HCT116 (cell line): ENCODE measurements around the gene TMEM25. TPM values are rescaled to one million over a fixed set of nuclear protein-coding genes. Genes with fewer than 3 reads are reported as not detected.
A peak's percentile ranks its signal among the peaks of the same experiment; 100 is the strongest.

Experiments used
- ATAC-seq: fragments of 200-7000 bp; cut with Tn5 transposase; 2 replicates; pipeline ENCODE4 v1.9.1; 2020; ENCODE audit warnings: mild to moderate bottlenecking, moderate library complexity
- BruUV-seq: library from RNA; stranded (reverse); fragments of 400-500 nt; replicated peaks from 2 replicates; lab custom pipeline; 2021; lab: Mats Ljungman, UMichigan
- CTCF ChIA-PET: fragments of 300-600 bp; sonication (Branson Sonifier 250); formaldehyde crosslinking; loops from one replicate; lab custom pipeline; 2021; ENCODE audit warnings: antibody characterized with exemption; lab: Charles Lee
- POLR2A ChIA-PET: fragments of 300-600, 350-600 bp; sonication (Branson Sonifier 250); formaldehyde crosslinking; loops from one replicate; lab custom pipeline; 2021; ENCODE audit warnings: antibody characterized with exemption; lab: Charles Lee
- RAD21 ChIA-PET, 2 experiments: fragments of 300-600 bp; sonication (Branson Sonifier 250); formaldehyde crosslinking; loops; one replicate each; lab custom pipeline; 2023; ENCODE audit warnings: low total read pairs in 2 of 2; ENCODE audit not compliant: uncharacterized antibody in 2 of 2, unreplicated experiment in 2 of 2, low non-redundant PET in 1 of 2; lab: Charles Lee
- DNase-seq: peaks from one replicate; pipeline ENCODE4 v3.0.0-alpha.2; 2010; ENCODE audit warnings: low read depth, low spot score
- H2AFZ ChIP-seq: fragments of 200-600 bp; shearing (Covaris generic), sonication (generic); 2 replicates; pipeline ENCODE4 v1.6.1; 2017; ENCODE audit warnings: low read depth, mixed run types, mixed read lengths, antibody characterized with exemption, low read length; ENCODE audit not compliant: poor library complexity, severe bottlenecking
- H3K27ac ChIP-seq: 2 replicates; pipeline ENCODE4 v1.5.1; 2012; ENCODE audit warnings: low read depth, low read length
- H3K27me3 ChIP-seq: fragments of 200-600 bp; sonication (generic); 2 replicates; pipeline ENCODE4 v1.6.1; 2016; ENCODE audit warnings: mixed run types, low read length, mixed read lengths; ENCODE audit not compliant: insufficient read depth
- H3K36me3 ChIP-seq, 2 experiments: fragments of 200-500 bp in 1 of 2; fragments of 200-600 bp in 1 of 2; sonication (Bioruptor generic) in 1 of 2; sonication (generic) in 1 of 2; 2 replicates each; pipeline versions ENCODE4 v1.5.1 to v1.6.1; 2014 to 2016; ENCODE audit warnings: low read length in 2 of 2, inconsistent platforms in 1 of 2, mixed read lengths in 1 of 2, mixed run types in 1 of 2; ENCODE audit not compliant: insufficient read depth in 2 of 2, control insufficient read depth in 1 of 2
- H3K4me1 ChIP-seq, 2 experiments: fragments of 200-600 bp in 1 of 2; sonication (generic) in 1 of 2; 2 replicates each; pipeline versions ENCODE4 v1.5.1 to v1.6.1; 2012 to 2017; ENCODE audit warnings: low read length in 2 of 2, inconsistent platforms in 1 of 2, mild to moderate bottlenecking in 1 of 2, mixed read lengths in 1 of 2, mixed run types in 1 of 2, moderate library complexity in 1 of 2; ENCODE audit not compliant: insufficient read depth in 2 of 2, control insufficient read depth in 1 of 2
- H3K4me2 ChIP-seq: fragments of 200-600 bp; sonication (generic); 2 replicates; pipeline ENCODE4 v1.6.1; 2017; ENCODE audit warnings: mixed run types, low read length, mixed read lengths
- H3K4me3 ChIP-seq, 2 experiments: fragments of 200-600 bp in 1 of 2; sonication (generic) in 1 of 2; replicated peaks in 1 of 2; 2 replicates each; pipeline ENCODE4 v1.5.1; 2011 to 2016; ENCODE audit warnings: low read length in 2 of 2, control low read depth in 1 of 2, low read depth in 1 of 2, mild to moderate bottlenecking in 1 of 2, mixed read lengths in 1 of 2, mixed run types in 1 of 2
- H3K79me2 ChIP-seq: fragments of 200-600 bp; sonication (generic); 2 replicates; pipeline ENCODE4 v1.6.1; 2017; ENCODE audit warnings: mild to moderate bottlenecking, mixed run types, low read length, moderate library complexity, mixed read lengths; ENCODE audit not compliant: insufficient read depth
- H3K9ac ChIP-seq: fragments of 200-600 bp; sonication (generic); 2 replicates; pipeline ENCODE4 v1.6.1; 2016; ENCODE audit warnings: low read length, mixed read lengths
- H3K9me2 ChIP-seq: fragments of 200-600 bp; sonication (generic), shearing (Covaris generic); 2 replicates; pipeline ENCODE4 v1.6.1; 2017; ENCODE audit warnings: mixed run types, mild to moderate bottlenecking, moderate library complexity; ENCODE audit not compliant: insufficient read depth
- H3K9me3 ChIP-seq, 2 experiments: fragments of 200-500 bp in 1 of 2; fragments of 200-600 bp in 1 of 2; sonication (Bioruptor generic) in 1 of 2; sonication (generic) in 1 of 2; 2 replicates each; pipeline ENCODE4 v1.6.1; 2014 to 2017; ENCODE audit warnings: low read length in 2 of 2, mixed read lengths in 2 of 2, inconsistent platforms in 1 of 2, low read depth in 1 of 2, mild to moderate bottlenecking in 1 of 2, mixed run types in 1 of 2, moderate library complexity in 1 of 2; ENCODE audit not compliant: control insufficient read depth in 1 of 2, insufficient read depth in 1 of 2
- H4K20me1 ChIP-seq: fragments of 200-600 bp; sonication (generic), shearing (Covaris generic); 2 replicates; pipeline ENCODE4 v1.6.1; 2017; ENCODE audit warnings: mixed run types, mild to moderate bottlenecking, moderate library complexity; ENCODE audit not compliant: insufficient read depth
- CTCF ChIP-seq, 3 experiments: fragments of 200-600 bp in 1 of 3; sonication (generic) in 1 of 3; IDR thresholded peaks in 2 of 3; conservative IDR thresholded peaks in 1 of 3; 2 replicates each; pipeline ENCODE4 v1.5.1; 2012 to 2017; ENCODE audit warnings: low read depth in 2 of 3, low read length in 2 of 3, antibody characterized with exemption in 1 of 3, borderline replicate concordance in 1 of 3, control low read depth in 1 of 3, mild to moderate bottlenecking in 1 of 3, mixed read lengths in 1 of 3, mixed run types in 1 of 3, moderate library complexity in 1 of 3; ENCODE audit not compliant: insufficient read depth in 1 of 3
- EZH2phosphoT487 ChIP-seq: fragments of 200-600 bp; IDR thresholded peaks from 2 replicates; pipeline ENCODE4 v1.6.1; 2018; ENCODE audit warnings: antibody characterized with exemption, borderline replicate concordance
- intact Hi-C: fragments of 100-400 bp; cut with micrococcal nuclease; formaldehyde crosslinking; loops from 2 replicates; pipeline ENCODE4 v1.10.0; 2022
- total RNA-seq: library from RNA; stranded (reverse); gene quantifications from one replicate; pipeline ENCODE4 v1.2.1, GENCODE V29; 2021; ENCODE audit not compliant: unreplicated experiment

Gene TMEM25
- total RNA-seq, 1 experiment from 2014 or later = 27.0 TPM

DNA sequence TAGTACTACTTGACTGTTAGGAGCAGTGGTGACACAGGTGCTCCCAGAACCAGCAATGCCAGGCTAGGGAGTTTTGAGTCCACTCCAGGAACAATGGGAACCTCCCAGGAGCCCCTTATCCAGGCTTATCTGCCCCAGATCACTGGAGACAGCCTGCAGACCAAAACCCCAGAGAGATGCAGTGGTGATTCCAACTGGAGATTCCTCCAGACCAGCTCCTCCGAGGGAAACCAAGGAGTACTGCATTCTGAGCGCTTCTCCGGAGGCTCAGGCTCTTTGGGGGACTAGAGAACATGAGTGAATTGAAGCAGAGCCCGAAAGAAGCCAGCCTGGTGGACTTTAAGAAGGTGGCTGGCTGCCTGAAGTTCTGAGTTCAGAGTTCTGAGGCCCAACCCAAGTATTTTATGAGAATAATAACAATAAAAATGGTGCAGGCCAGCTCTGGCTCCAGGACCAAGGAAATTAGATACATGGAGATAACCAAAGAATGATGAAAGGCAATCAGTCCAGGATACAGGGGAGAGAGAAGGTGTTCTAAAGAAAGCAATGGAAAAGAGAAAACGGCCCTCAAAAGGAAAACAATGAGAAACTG lies 1.3 kb upstream of the TMEM25 start:
- intact Hi-C loops = no loop called here
- POLR2A ChIA-PET = no interaction called here

More for the DNA sequence above, 1.3 kb upstream of the TMEM25 start:
- no peaks in the 10 kb centered on the region for H3K79me2 ChIP-seq
- no peak overlapping the region for H2AFZ ChIP-seq
- ChIA-PET RAD21 (no interaction called here), CTCF (no interaction called here)
- peaks cover 0 to 4% of the 10 kb centered on the region in 2 experiments; a peak in 2 of 4 replicates for H3K36me3 ChIP-seq
- H3K9ac ChIP-seq = peak overlapping the region; percentile 65
- H3K9me3 ChIP-seq = no peaks in the 10 kb centered on the region
- no peaks in the 10 kb centered on the region for H3K9me2 ChIP-seq
- DNase-seq (no peak), ATAC-seq (no peak)
- H3K27me3 ChIP-seq = no peaks in the 10 kb centered on the region
- no peaks in the 10 kb centered on the region for H4K20me1 ChIP-seq
- peak overlapping the region; percentile 82 for H3K4me2 ChIP-seq
- H3K4me3 ChIP-seq = peak overlapping the region; percentile 89 to 94
- peak overlapping the region; percentile 87 for H3K27ac ChIP-seq
- H3K4me1 ChIP-seq = peaks cover 13 to 24% of the 10 kb centered on the region in 2 experiments
- TF ChIP-seq CTCF (IDR thresholded peaks at IDR 0.05 in 2 of 3, conservative IDR thresholded peaks at IDR 0.05 in 1 of 3; ENCODE audit: borderline replicate concordance in 1 of 3, insufficient read depth in 1 of 3, low read depth in 2 of 3, low read length in 2 of 3) (0 out of 6 replicates have a peak, but pooled peaks of 2 of the 3 experiments have one; percentile 2 to 11), EZH2phosphoT487 (no peak)
- BruUV-seq = TSS peak; percentile 56
